ENCODE measurements around the gene CSTA. TPM values are rescaled to one million over a fixed set of nuclear protein-coding genes. Genes with fewer than 3 reads are reported as not detected.

CSTA gene
- total and polyA plus RNA-seq, 2 of the 8 experiments (the other 6 are each of a cell fraction or from before 2014, with no cell fraction given), result not detected

- Histone ChIP-seq H3K27me3 (replicated peaks in 1 of 4; ENCODE audit: control insufficient read depth in 3 of 4, extremely low read depth in 1 of 4, insufficient read depth in 3 of 4, low read length in 3 of 4) (no peaks in the 10 kb centered on the region), H3K4ac (replicated peaks; ENCODE audit: insufficient read length, low read depth, low read length) (no peak overlapping the region), H3K79me2 (ENCODE audit: control insufficient read depth in 1 of 2, insufficient read depth in 2 of 2, low read length in 2 of 2) (no peaks in the 10 kb centered on the region), H2AFZ (ENCODE audit: low read length) (no peak overlapping the region), H2AK5ac (ENCODE audit: low read depth, low read length) (no peak overlapping the region), H3K9me3 (ENCODE audit: insufficient read depth in 2 of 2, low read depth in 1 of 2, low read length in 1 of 2) (no peaks in the 10 kb centered on the region), H2BK20ac (ENCODE audit: low read length) (no peak overlapping the region), H3K4me2 (ENCODE audit: insufficient read depth in 1 of 2, low read depth in 2 of 2, low read length in 2 of 2) (no peak overlapping the region), H3K4me1 (replicated peaks in 1 of 4; ENCODE audit: control insufficient read depth in 3 of 4, insufficient read depth in 4 of 4, low read length in 3 of 4) (no peaks in the 10 kb centered on the region), H2BK5ac (ENCODE audit: low read depth, low read length) (no peak overlapping the region), H3K36me3 (ENCODE audit: control insufficient read depth in 2 of 4, insufficient read depth in 4 of 4, low read length in 3 of 4) (no peaks in the 10 kb centered on the region), H2BK12ac (ENCODE audit: low read depth, low read length) (no peak overlapping the region), H3K23ac (ENCODE audit: insufficient read length) (no peak overlapping the region), H2BK120ac (replicated peaks; ENCODE audit: low read depth, low read length) (no peak overlapping the region), H3K9ac (replicated peaks in 1 of 4; ENCODE audit: extremely low read depth in 1 of 4, low read depth in 3 of 4, low read length in 3 of 4) (no peak overlapping the region), H3K56ac (replicated peaks; ENCODE audit: insufficient read length, low read depth, low read length) (no peak overlapping the region), H4K5ac (ENCODE audit: insufficient read length, low read depth, low read length) (no peak overlapping the region), H4K20me1 (replicated peaks in 1 of 2; ENCODE audit: control insufficient read depth in 1 of 2, insufficient read depth in 2 of 2, low read length in 2 of 2) (no peaks in the 10 kb centered on the region), H3K23me2 (ENCODE audit: low read depth, low read length) (no peaks in the 10 kb centered on the region), H3K18ac (ENCODE audit: extremely low read depth, low read length) (no peak overlapping the region), H4K91ac (replicated peaks; ENCODE audit: insufficient read length, low read length) (no peak overlapping the region), H3K79me1 (ENCODE audit: low read depth, low read length) (no peaks in the 10 kb centered on the region), H3K14ac (ENCODE audit: insufficient read length) (no peak overlapping the region), H4K8ac (ENCODE audit: extremely low read depth, insufficient read depth, low read length) (no peak overlapping the region), H2BK15ac (ENCODE audit: low read length) (no peak overlapping the region), H3K4me3 (ENCODE audit: extremely low read depth in 1 of 4, insufficient read depth in 2 of 4, low read depth in 3 of 4, low read length in 4 of 4) (no peak overlapping the region), H3K27ac (ENCODE audit: low read depth, low read length) (no peak overlapping the region)
- POLR2A ChIA-PET (ENCODE audit: partially characterized antibody), result no interaction called here
- 90% methylated on average over 3 of the region's 3 CpGs; no CpG with 5 or more reads in 1 of the 2 experiments for WGBS, 2 experiments (ENCODE audit: extremely low coverage in 1 of 2, insufficient coverage in 1 of 2, insufficient read length in 1 of 2, insufficient replicate concordance in 2 of 2, low coverage in 1 of 2, low lambda C conversion rate in 2 of 2, missing lambda C conversion rate in 1 of 2)
- CTCF ChIA-PET (ENCODE audit: partially characterized antibody), result interaction anchor here (1.6 kb wide), 1 partner anchor 12 kb away, joined by 3 read pairs; no protein-coding TSS in a partner anchor
- FAIRE-seq (no peak), DNase-seq (ENCODE audit: low read depth in 1 of 2, low spot score in 2 of 2) (no peak)
- TF ChIP-seq NANOG (IDR thresholded peaks at IDR 0.05; ENCODE audit: insufficient read depth, low read depth, low read length, poor library complexity, severe bottlenecking) (no peak), SIRT6 (IDR thresholded peaks at IDR 0.05; ENCODE audit: low read length) (no peak), EZH2 (IDR thresholded peaks at IDR 0.05; ENCODE audit: low read depth, low read length, severe bottlenecking) (no peak), SIX5 (IDR thresholded peaks at IDR 0.05; ENCODE audit: low read depth, low read length) (no peak), RAD21 (IDR thresholded peaks at IDR 0.05 in 1 of 2, conservative IDR thresholded peaks at IDR 0.05 in 1 of 2; ENCODE audit: low read depth in 2 of 2, low read length in 2 of 2) (no peak), MAX (IDR thresholded peaks at IDR 0.05) (no peak), TEAD4 (IDR thresholded peaks at IDR 0.05; ENCODE audit: low read depth, low read length) (no peak), USF2 (IDR thresholded peaks at IDR 0.05; ENCODE audit: low read length) (no peak), CTCF (IDR thresholded peaks at IDR 0.05; ENCODE audit: control extremely low read depth in 1 of 3, insufficient read depth in 1 of 3, low read depth in 1 of 3, low read length in 3 of 3) (no peak), RXRA (IDR thresholded peaks at IDR 0.05; ENCODE audit: insufficient read depth, low read depth, low read length) (no peak)
Measured at GRCh38 chr3:122325769-122326168, 721 bp downstream of the CSTA start.

Data from H1 (cell line).